Brain microvascular endothelial cell (primary cell): ENCODE measurements around the gene PCDHB13.
"Not testable (repeated sequence)": the region's sequence is repeated elsewhere in the genome, so short reads cannot be mapped to it uniquely, and the experiment has no call there.

ENCODE experiments used
- DNase-seq: peaks from one replicate; pipeline ENCODE4 v3.0.0-alpha.2; 2020
- H3K27ac ChIP-seq: fragments of 250-450 bp; sonication (Bioruptor Pico); 2 replicates; pipeline ENCODE4 v1.5.1; 2020; ENCODE audit warnings: mild to moderate bottlenecking, moderate library complexity
- H3K27me3 ChIP-seq: fragments of 250-450 bp; sonication (Bioruptor Pico); replicated peaks from 2 replicates; pipeline ENCODE4 v1.5.1; 2020; ENCODE audit warnings: mild to moderate bottlenecking
- H3K36me3 ChIP-seq: fragments of 250-450 bp; sonication (Bioruptor Pico); replicated peaks from 2 replicates; pipeline ENCODE4 v1.5.1; 2020; ENCODE audit warnings: mild to moderate bottlenecking
- H3K4me3 ChIP-seq: 2 replicates; pipeline ENCODE4 v1.5.1; 2011; ENCODE audit warnings: low read depth, mild to moderate bottlenecking, control low read depth, low read length, moderate library complexity
- CTCF ChIP-seq: IDR thresholded peaks from 2 replicates; pipeline ENCODE4 v1.5.1; 2011; ENCODE audit warnings: low read depth, mild to moderate bottlenecking, moderate library complexity, low read length, control low read depth, inconsistent platforms; ENCODE audit errors: missing control alignments
- in situ Hi-C: cut with HindIII; loops from 2 replicates; pipeline ENCODE4 v1.10.0; 2017; ENCODE audit warnings: low sequenced_read_pairs, low pct_ligation_motif_present

Gene PCDHB13

GRCh38 chr5:141223112-141223783 lies 9.5 kb downstream of the PCDHB13 start, which contains the start of gene PCDHB14:
Gene PCDHB14, plus strand, starts transcription at chr5:141223343. Its CDS starts 163 bp downstream, at chr5:141223506.
- H3K4me3 ChIP-seq: no peak within 1 kb of the TSS
- H3K27ac ChIP-seq: no peak within 1 kb of the TSS
- TF ChIP-seq CTCF: no peak
- no peaks in the 10 kb centered on the region for H3K27me3 ChIP-seq
- no peak for DNase-seq
- no peaks in the 10 kb centered on the region for H3K36me3 ChIP-seq
- in situ Hi-C loops: no loop called here

DNA sequence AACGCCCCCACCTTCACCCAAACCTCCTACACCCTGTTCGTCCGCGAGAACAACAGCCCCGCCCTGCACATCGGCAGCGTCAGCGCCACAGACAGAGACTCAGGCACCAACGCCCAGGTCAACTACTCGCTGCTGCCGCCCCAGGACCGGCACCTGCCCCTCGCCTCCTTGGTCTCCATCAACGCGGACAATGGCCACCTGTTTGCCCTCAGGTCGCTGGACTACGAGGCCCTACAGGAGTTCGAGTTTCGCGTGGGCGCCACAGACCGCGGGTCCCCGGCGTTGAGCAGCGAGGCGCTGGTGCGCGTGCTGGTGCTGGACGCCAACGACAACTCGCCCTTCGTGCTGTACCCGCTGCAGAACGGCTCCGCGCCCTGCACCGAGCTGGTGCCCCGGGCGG lies 11.1 kb downstream of the PCDHB13 start:
- H3K27ac ChIP-seq, in situ Hi-C loops, H3K4me3 ChIP-seq, H3K27me3 ChIP-seq, H3K36me3 ChIP-seq, DNase-seq: not testable (repeated sequence)

GRCh38 chr5:141225421-141225820 lies 11.7 kb downstream of the PCDHB13 start:
- H3K27ac ChIP-seq, DNase-seq, H3K36me3 ChIP-seq, H3K27me3 ChIP-seq, in situ Hi-C loops, H3K4me3 ChIP-seq: not testable (repeated sequence)

DNA sequence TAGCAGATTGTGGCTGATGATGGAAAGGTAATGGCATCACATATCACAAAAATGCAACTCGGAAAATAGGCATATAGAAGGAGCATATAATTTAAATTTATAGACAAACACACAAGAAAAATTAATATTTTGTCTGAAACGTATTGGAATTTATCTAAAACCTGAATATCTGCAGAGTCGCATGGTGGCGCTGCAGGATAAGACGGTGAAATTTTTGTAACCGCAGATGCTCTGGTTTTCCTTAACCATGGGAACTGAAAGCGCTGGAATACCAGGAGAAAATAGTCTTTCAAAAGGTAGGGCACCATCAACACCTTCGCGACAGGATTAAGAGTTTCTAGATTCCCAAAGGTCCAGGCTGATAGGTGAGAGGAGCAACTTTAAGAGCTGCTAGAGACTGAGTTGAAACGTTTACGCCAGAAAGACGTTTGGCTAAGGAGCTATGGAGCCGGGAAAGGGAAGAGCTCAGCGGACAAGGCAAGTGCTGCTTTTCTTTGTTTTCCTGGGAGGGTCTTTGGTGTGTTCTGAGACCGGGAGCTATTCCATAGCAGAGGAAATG lies 20.5 kb downstream of the PCDHB13 start:
- TF ChIP-seq CTCF: peak; percentile 19
- no peaks in the 10 kb centered on the region for H3K36me3 ChIP-seq
- no peak for DNase-seq
- H3K4me3 ChIP-seq: no peak overlapping the region
- H3K27ac ChIP-seq: no peak overlapping the region
- H3K27me3 ChIP-seq: no peaks in the 10 kb centered on the region
- in situ Hi-C loops: no loop called here

GRCh38 chr5:141235922-141236321 lies 22.2 kb downstream of the PCDHB13 start:
- DNase-seq, H3K27me3 ChIP-seq, H3K36me3 ChIP-seq, in situ Hi-C loops, H3K4me3 ChIP-seq, H3K27ac ChIP-seq: not testable (repeated sequence)

GRCh38 chr5:141236516-141237313 lies 23.0 kb downstream of the PCDHB13 start:
- Histone ChIP-seq H3K27me3 (no peaks in the 10 kb centered on the region), H3K36me3 (no peaks in the 10 kb centered on the region), H3K4me3 (no peak overlapping the region), H3K27ac (no peak overlapping the region)
- in situ Hi-C loops: no loop called here
- TF ChIP-seq CTCF: no peak
- no peak for DNase-seq

DNA sequence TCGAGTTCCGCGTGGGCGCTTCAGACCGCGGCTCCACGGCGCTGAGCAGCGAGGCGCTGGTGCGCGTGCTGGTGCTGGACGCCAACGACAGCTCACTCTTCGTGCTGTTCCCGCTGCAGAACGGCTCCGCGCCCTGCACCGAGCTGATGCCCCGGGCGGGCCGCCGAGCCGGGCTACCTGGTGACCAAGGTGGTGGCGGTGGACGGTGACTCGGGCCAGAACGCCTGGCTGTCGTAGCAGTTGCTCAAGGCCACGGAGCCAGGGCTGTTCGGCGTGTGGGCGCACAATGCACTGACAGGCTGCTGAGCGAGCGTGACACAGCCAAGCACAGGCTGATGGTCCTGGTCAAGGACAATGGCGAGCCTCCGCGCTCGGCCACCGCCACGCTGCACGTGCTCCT lies 27.8 kb downstream of the PCDHB13 start:
- no peak for TF ChIP-seq CTCF
- Histone ChIP-seq H3K27me3 (no peaks in the 10 kb centered on the region), H3K36me3 (no peaks in the 10 kb centered on the region), H3K4me3 (no peak overlapping the region), H3K27ac (no peak overlapping the region)
- in situ Hi-C loops: no loop called here
- DNase-seq: no peak
